Stimulated activated CD4-positive, alpha-beta T cell treated with anti-CD3 and anti-CD28 coated beads, TNF-alpha, amount 100 ng/mL, for 24 hours (primary cell): ENCODE data around the gene ERV3-1.
"Not testable (repeated sequence)": the region's sequence is repeated elsewhere in the genome, so short reads cannot be mapped to it uniquely, and the experiment has no call there.

ENCODE experiments used
- DNase-seq, 3 experiments: peaks; one replicate each; pipeline ENCODE4 v3.0.0-alpha.2; 2020; ENCODE audit warnings: low read depth in 3 of 3

ERV3-1 gene, protein sequence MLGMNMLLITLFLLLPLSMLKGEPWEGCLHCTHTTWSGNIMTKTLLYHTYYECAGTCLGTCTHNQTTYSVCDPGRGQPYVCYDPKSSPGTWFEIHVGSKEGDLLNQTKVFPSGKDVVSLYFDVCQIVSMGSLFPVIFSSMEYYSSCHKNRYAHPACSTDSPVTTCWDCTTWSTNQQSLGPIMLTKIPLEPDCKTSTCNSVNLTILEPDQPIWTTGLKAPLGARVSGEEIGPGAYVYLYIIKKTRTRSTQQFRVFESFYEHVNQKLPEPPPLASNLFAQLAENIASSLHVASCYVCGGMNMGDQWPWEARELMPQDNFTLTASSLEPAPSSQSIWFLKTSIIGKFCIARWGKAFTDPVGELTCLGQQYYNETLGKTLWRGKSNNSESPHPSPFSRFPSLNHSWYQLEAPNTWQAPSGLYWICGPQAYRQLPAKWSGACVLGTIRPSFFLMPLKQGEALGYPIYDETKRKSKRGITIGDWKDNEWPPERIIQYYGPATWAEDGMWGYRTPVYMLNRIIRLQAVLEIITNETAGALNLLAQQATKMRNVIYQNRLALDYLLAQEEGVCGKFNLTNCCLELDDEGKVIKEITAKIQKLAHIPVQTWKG

GRCh38 chr7:65006094-65006992 lies at the start of gene ERV3-1:
TSS of gene ERV3-1 (minus strand) at chr7:65006687. CDS start at chr7:64993026, 13,661 bp downstream.
- peak; percentile 80 to 89 (median 88) for DNase-seq

DNA sequence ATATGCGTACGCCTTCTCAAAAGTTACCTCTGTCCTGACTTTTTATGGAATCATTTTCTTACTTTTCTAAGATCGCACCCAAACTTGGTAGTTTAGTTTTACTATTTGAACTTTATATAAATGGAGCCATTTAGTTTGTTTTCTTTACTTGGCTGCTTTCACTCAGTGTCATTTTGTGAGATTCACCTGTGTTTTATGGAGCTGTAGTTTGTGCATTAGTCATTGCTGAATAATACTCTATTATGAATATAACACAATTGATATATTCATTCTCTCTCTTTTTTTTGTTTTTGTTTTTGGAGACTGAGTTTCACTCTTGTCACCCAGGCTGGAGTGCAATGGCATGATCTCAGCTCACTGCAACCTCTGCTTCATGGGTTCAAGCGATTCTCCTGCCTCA lies 49.3 kb upstream of the ERV3-1 start:
- DNase-seq, result not testable (repeated sequence)

- DNase-seq, result not testable (repeated sequence)
Observed at GRCh38 chr7:65054466-65054994, 48.0 kb upstream of the ERV3-1 start.

DNA sequence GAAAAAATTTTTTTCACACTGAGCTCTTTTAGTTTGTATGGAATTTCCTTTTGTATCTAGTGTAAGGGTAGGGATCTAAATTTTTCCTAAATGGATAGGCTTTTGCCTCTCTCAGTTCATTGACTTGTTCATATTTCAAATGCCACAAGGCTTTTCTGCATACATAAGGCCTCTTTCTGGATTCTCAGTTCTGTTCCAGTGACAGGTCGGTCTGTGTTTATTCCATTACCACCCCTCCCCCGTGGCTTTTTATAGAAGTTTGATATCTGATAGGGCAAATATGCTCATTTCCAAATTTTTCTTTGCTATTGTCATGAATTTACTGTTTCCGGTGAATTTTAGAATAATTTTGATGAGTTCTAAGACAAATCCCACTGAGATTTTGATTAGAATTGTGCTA lies 45.2 kb upstream of the ERV3-1 start:
- DNase-seq, result not testable (repeated sequence)

GRCh38 chr7:65051139-65051538 lies 44.7 kb upstream of the ERV3-1 start:
- not testable (repeated sequence) for DNase-seq

GRCh38 chr7:65046329-65046728 lies 39.8 kb upstream of the ERV3-1 start:
- DNase-seq, result not testable (repeated sequence)

DNA sequence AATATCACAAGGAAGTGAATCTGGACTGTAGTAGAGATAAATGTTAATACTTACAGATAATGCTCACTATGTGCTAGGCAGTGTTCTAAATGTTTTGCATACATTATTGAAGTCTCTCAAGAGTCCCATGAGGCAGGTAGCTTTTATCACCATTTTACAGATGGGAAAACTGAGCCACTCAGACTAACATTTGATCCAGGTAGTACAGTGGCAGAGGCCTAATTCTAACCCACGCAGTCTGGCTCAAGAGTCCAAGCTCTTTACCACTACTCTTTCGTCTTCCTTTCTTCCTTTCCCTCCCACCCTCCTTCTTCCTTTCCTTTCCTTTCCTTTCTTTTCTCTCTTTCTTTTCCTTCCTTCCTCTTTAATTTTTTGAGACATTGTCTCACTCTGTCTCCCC lies 39.1 kb upstream of the ERV3-1 start:
- not testable (repeated sequence) for DNase-seq

DNA sequence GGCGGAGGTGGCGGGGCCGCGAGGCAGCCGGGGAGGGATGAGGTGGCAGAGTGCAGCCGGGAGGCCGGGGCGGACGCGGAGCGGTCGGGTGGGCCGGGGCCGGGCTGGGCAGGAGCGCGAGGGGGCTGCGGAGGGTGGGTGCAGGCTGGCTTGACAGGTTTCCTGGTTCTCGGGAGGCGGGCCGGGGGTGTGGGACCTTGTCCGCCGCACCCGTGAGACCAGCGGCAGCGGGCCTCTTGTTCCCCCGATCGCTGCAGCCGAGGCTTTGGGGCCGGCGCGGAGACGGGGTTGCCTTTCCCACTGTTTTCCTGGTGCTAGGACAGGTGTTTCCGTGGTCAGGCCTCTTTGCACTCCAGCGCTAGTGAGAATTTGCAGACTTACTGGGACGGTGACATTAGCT lies 32.3 kb upstream of the ERV3-1 start:
- peak in 1 of 3 experiments; percentile 18 for DNase-seq

DNA sequence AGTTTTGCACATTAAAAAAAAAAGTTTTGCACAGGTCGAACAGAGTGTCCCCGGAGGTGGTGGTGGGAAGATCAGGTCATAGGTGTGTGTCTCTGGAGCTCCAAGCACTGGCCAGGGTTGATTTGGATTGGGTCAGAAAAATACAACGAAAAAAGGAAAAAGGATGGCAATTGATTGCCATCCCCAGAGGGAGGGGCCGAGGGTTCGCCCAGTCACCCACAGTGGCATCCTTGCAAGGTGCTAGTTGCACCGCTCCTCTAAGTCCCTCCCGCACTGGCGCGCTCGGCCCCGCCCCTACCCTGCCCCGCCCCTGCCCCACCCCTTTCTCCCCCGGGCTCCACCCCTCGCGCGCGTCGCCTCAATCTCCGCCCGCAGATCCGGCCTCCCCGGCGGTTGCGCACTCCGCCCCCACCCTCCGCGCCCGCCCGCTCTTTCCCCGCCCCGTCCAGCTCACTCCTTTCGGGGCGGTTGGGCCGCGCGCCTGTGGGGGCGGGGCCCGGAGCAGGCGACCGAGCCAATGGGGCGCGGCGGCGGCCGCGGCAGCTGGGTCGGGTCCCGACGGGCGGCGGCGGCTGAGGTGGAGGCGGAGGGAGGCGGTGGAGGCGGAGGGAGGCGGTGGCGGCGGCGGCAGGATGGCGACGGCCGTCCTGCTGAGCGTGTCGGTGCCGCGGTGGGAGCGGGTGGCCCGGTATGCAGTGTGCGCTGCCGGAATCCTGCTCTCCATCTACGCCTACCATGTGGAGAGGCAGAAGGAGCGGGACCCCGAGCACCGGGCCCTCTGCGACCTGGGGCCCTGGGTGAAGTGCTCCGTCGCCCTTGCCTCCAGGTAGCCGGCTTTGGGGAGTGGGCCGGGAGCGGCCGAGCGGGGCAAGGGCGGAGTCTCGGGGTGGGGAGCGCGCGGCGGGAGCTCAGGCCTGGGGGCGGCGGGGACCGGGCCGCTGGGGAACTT lies 31.5 kb upstream of the ERV3-1 start:
- DNase-seq, result peak; percentile 81 to 90 (median 85)

- DNase-seq, result not testable (repeated sequence)
Observed at GRCh38 chr7:65036526-65036925, 30.0 kb upstream of the ERV3-1 start.

DNA sequence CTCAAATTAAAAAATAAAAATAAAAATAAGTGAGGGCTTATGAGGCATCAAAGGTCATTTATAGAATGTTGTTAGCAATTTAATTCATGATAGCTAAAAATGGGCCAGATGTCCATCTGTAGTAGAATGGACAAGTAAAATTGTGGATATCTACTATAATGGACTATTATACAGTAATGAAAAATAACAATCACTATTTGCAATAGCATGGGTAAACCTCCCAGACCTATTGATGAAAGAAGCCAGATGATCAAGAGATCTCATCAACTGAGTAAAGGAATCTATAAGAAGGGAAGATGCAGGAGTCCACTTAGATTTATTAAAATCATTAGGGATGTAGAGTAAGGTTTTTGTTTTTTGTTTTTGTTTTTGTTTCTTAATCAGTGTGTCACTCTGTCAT lies 29.0 kb upstream of the ERV3-1 start:
- DNase-seq, result not testable (repeated sequence)

DNA sequence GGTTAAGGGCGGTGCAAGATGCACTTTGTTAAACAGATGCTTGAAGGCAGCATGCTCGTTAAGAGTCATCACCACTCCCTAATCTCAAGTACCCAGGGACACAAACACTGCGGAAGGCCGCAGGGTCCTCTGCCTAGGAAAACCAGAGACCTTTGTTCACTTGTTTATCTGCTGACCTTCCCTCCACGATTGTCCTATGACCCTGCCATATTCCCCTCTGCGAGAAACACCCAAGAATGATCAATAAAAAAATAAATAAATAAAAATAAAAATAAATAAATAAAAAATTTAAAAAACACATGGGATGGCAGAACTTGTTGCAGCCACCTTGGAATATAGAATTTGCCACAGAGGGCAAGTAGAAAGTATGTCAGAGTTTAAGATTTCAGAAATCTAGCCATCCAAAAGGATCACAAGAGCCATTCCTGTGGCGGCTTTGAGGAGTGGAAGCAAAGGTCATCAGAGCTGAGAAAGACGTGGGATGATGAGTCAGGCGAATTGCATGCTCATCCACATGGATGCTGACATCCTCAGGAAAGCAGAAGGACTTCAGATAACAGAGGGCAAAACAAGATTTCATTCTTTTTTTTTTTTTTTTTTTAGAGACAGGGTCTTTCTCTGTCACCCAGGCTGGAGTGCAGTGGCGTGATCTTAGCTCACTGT lies 27.8 kb upstream of the ERV3-1 start:
- DNase-seq, result not testable (repeated sequence)

GRCh38 chr7:65033391-65033790 lies 26.9 kb upstream of the ERV3-1 start:
- not testable (repeated sequence) for DNase-seq

- DNase-seq, result not testable (repeated sequence)
Observed at GRCh38 chr7:65025023-65025422, 18.5 kb upstream of the ERV3-1 start.

- DNase-seq, result not testable (repeated sequence)
Observed at GRCh38 chr7:65020978-65021377, 14.5 kb upstream of the ERV3-1 start.

DNA sequence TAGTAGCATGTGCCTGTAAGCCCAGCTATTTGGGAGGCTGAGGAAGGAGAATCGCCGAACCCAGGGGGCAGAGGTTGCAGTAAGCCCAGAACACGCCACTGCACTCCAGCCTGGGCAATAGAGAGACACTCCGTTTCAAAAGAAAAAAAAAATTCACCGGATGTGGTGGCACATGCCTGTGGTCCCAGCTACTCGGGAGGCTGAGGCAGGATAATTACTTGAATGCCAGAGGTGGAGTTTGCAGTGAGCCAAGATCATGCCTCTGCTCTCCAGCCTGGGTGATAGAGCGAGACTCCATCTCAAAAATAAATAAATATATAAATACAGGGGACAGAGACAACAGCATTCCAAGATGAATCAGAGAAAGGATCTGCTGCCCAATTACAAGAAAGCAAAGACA lies 3.4 kb upstream of the ERV3-1 start:
- not testable (repeated sequence) for DNase-seq

GRCh38 chr7:65009394-65009793 lies 2.9 kb upstream of the ERV3-1 start:
- DNase-seq, result not testable (repeated sequence)

DNA sequence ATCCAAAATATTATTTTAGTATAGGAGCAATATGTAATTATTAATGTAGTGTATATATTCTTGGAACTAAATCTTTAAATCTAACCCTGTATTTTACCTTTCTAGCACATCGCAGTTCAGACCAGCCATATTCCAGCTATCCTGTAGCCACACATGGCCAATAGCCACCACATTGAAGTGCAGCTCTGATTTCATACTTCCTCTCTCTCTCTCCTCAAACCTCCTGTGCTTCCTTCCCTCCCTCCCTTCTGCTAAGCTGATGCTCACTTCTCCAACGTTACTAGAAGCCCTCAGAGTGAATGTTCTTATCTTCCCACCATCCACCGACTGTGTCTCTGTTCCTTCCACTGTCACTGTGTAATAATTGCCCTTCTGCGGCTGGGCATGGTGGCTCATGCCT lies 549 bp upstream of the ERV3-1 start:
- DNase-seq, result not testable (repeated sequence)

DNA sequence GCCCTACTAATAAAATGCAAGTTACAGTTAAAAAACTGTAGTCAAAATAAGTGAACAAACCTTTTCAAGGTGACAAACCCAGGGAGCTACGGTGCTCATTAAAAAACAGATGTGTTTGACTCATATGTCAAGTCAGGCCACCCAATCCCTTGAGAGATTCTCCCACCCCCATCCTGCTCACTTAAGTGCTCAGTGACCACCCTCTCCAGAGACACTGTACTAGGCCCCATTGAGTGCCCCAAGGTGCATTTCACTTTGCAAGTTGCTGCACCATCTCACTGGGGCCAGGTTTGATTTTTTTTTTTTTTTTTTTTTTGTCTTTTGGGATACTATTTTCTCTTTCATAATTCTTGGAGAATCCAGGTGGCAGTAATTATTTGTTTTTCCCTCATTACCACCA lies 1.9 kb downstream of the ERV3-1 start:
- DNase-seq, result no peak

- DNase-seq, result no peak
Observed at GRCh38 chr7:65002972-65003585, 3.4 kb downstream of the ERV3-1 start.
